GM10266 (cell line): ENCODE results near the gene SPDEF.

Source experiments
- DNase-seq: peaks from one replicate; pipeline ENCODE4 v3.0.0; 2012; ENCODE audit errors: extremely low spot score
- CTCF ChIP-seq: IDR thresholded peaks from 2 replicates; pipeline ENCODE4 v1.5.1; 2012; ENCODE audit warnings: mild to moderate bottlenecking, low read depth; ENCODE audit not compliant: control insufficient read depth, insufficient read depth; ENCODE audit errors: missing control alignments

Gene SPDEF

DNA sequence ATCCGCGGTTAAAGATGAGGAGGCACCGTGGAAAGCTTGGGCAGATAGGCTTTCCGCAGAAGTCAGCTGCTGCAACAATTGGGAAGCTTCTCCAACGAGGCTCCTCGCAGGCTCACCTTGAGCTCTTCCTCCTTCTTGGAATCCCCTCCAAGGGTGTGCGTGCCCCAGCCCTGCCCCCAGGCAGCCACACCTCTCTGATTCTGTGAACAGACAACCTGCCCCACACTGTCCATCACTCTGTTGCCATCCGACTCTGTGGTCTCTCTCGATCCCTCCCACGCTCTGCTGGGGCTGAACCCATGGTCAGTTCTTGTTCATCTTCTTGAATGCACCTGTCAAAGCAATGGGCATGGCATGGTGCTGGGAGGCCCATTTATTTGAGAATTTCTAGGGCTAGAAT lies 58.7 kb downstream of the SPDEF start:
- no peak for DNase-seq
- TF ChIP-seq CTCF, result no peak

GRCh38 chr6:34496103-34496685 lies 59.9 kb downstream of the SPDEF start:
- no peak for DNase-seq
- TF ChIP-seq CTCF, result no peak

GRCh38 chr6:34494973-34495372 lies 61.2 kb downstream of the SPDEF start:
- no peak for DNase-seq
- TF ChIP-seq CTCF, result no peak

DNA sequence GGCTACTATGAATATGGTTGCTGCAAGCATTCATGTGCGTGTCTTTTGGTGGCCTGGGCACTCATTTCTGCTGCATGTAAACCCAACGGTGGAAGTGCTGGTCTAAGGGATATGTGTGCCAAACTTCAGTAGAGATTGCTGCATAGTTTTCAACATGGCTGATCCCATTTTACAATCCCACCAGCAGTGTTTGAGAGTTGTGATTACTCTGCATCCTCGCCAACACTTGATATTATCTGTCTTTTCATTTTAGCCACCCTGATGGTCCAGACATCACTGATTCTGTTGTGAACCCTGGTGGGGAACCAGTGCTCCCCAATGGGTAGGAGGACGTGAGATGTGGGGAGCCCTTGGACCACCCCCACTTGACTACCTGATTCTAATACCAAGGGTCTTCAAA lies 62.8 kb downstream of the SPDEF start:
- TF ChIP-seq CTCF, result no peak

DNA sequence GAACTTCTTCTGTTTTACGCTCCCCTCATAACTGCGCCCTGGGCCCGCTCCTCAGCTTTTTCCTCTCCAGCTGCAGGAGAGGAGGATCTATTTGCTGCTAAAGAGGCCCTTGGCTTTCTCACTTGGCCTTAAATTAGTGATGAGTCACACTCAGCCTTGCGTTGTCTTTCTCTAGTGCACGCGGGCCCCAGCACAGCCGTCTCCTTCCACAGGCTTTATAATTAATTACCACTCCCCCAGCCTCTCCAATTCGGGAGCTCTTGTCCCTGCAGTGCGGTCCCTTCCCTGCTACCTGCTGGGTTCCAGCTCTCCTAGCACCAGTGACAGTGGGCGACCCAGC lies 65.1 kb downstream of the SPDEF start:
- no peak for TF ChIP-seq CTCF
- DNase-seq, result no peak

More for the DNA sequence above, 62.8 kb downstream of the SPDEF start:
- DNase-seq, result no peak

GRCh38 chr6:34490390-34491090 lies 65.6 kb downstream of the SPDEF start:
- TF ChIP-seq CTCF, result no peak
- DNase-seq, result no peak

GRCh38 chr6:34489207-34489805 lies 66.8 kb downstream of the SPDEF start:
- no peak for TF ChIP-seq CTCF
- no peak for DNase-seq
